Measurements from ENCODE around the gene TNN.

TNN gene

DNA sequence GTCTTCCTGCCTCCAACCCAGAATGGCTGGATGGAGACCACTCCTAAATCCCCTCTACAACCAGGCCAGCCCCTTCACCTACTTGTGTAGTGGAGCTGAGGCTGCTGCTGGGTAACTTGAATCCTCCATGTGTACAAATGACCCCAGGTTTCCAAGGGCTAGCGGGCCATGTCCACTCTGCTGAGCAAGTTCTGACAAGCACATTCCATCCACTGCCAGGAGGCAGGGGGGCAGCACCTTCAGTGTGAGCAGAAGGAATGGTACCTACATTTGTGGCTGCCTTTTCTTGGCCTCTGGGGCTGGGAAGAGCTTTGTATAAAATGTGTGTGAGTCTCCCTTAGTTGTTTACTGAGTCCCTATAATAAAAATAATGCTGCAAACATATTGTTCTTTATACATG lies 110.4 kb downstream of the TNN start:
- no peak for DNase-seq

DNA sequence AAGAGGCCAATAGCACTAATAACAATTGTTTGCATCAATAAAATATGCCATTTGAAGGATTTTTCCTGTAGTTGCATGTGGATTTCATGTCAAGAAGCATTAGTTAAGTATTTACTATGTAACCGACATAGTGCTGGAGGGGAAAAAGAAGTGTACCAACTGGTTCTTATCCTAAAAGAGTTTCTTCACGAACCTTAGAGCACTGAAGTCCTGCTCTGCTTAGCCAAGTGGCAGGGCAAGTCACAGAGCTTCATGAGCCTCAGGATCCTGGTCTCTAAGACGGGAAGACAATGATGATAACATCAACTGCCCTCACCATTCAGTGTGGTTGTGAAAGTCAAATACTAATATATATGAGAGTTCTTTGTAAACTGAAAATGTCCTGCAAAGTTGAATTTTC lies 110.8 kb downstream of the TNN start:
- DNase-seq = no peak

DNA sequence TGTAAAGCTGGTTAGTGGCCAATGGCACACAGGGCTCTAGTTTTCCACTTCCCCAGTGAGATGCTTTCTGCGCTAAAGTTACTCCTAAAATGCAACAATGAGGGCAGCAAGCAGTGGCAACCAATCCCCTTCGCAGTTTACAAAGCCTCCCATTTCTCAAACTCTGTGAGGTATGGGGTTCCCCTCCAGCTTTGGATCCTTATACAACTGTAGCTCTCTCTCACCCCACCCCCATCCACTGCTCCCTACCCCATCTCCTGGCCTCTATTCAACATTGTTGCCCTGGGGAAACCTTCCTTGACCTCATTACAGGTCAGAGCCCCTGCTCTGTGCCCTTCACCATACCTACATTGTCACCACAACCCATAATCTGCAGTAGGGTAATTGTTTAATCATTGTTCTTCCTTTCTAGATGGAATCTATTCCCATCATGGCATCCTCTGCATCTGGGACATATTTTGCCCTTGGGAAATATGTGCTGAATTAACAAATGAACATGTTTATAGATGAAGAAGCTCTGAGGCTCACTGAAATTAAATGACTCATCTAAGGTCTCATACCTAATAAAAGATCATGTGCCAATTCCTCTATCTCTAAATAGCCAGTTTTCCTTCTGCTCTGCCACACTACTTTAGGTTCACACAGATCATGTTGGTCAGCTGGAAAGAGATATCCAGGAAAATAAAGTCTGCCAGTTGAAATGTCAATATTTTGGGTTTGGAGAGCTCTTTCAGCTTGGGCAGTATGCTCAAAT lies 112.4 kb downstream of the TNN start:
- no peak for DNase-seq

DNA sequence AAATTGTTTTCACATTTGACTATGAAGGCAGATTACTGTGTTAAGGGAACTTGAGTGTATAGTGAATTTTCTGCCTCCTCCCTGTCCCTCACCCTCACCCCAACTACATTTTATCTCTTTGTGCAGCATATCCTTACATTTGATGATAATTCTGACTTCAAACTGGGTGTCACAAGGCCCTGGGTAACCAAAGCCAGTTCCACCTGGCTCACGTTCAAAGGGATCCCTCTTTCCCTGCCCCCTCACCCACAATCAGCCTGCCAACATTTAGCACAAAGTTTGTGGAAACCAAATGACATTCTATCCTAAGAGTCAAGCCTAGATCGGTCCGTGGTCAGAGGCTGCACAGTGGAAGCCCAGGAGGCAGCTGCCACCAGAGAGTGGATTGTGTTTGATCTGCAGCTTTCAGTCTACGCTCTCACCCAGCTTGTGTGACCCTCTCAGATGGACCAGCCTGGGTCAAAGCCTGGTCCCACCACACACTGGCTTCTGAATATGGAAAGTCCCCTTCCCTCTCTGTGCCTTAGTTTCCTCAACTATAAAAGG lies 114.6 kb downstream of the TNN start:
- DNase-seq = no peak

DNA sequence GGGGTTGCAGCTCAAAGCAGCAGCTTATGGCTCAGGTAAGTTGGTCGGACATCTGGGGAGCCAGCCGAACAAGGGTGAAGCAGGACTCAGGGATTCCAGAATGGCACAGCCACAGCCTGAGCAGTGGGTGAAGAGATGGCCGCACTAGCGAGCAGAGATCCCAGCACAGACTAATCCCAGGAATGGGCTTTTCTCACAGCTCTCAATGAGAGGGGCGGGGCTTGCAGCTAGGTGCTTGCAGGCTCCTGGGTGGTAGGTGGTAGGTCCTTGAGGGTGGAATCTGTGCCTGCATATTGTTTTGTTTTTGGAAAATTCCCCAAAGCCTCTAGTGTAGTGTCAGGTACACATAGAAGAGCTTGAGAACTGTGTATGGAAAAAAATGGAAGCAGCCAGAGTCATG lies 116.0 kb downstream of the TNN start:
- DNase-seq = no peak

DNA sequence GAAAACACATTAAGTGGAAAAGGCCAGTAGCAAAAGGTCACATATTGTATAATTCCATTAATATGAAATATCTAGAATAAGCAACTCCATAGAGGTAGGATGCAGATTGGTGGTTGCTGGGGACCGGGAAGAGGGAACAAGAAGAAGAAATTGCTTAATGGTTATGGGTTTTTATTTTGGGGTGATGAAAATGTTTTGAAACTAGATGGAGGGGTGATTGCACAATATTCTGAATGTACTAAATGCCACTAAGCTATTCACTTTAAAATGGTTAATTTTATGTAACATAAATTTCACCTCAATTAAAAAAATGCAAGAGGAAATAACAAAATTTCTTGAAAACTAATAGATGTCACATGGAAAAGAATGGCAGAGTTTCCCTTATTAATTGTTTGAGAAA lies 118.3 kb downstream of the TNN start:
- DNase-seq = no peak

DNA sequence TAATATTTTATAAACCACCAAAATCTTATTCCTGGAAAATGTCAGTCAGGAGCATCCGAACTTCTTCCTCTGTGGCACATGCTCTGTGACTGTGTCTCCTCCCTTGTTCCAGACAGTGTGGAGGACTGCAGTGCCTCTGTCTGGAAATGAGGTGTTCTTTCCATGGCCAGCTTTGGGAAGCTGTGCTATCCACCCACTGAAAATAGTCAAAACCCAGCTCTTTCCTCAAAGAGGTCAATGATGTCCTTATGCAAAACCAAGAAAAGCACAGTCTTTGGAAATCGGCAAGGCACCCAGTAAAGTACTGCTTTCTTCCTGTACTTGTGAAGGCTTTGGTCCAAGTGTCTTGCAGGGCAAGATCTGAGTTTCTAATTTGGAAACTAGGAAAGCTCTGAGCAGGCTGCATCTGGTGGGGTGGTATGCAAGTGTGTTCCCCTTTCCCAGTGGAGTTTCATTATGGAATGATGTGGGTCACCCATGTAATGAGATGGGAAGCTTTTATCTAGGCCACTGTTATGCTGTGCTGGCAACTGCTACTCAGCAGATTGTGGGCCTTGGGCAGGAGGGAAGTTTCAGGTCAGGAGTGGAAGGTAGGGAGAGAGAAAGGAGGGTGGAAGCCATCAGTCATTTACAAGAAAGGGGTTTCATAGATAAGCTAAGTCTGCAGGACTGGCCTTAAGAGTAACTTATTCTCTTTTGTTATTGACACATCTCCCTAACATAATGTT lies 119.0 kb downstream of the TNN start:
- no peak for DNase-seq

DNA sequence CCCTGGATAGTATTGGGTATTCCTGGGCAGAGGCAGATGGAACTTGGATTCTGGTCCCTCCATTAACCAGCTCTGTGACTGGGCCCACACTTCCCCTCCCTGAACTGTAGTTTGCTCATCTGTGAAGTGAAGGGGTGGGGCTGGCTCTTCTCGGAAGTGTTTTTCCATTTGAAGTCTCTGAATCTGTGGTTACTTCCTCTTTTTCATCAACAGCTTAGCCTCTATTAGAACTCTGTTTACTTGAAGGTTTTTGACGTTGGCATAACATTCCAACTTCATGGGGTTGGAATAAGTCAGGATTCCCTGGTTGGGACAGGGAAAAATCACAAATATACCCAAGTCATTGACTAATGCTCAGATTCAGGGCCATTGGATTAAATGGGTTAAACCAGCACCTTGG lies 121.3 kb downstream of the TNN start:
- no peak for DNase-seq

DNA sequence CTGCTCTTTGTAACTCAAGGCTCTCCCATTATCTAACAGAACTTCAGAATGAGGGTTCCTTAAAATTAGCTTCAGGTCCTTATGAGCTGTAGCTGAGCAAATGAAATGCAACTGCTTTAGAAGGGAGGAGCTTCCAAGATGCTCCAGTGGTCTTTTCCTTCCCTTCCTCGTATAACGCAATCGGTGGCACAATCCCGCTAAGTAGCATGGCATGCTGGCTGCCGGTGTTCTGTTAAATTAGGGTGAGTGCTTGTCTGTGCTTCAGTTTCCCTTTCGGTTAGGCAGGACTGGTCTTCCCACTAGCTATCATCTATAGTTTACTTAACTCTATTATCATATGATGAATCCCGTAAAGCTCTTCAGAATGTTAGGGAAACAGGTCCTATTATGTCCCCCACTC lies 124.0 kb downstream of the TNN start:
- DNase-seq = no peak

DNA sequence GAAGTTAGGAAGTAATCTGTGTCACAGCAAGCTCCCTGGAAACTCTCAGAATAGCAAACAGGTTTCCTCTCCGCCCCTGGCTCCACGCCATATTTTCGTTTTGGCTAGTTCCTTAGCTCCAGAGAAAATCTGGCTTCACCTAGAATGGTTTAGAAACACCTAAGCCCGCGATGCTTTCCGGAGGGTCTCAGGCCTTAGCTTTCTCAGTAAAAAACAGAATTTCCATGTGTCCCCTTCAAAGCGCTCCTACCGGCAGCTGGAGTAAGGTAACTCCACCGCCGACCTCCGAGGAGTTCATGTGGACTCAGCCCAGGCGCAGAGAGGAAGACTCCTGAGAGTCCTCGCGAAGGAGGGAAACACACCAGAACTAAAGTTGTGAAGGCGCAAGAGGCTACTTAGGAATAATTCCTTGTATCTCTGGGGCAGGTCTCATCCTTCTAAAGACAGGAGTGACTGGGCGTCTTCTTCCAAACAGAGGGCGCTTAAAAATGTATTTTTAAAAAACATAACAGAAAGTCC lies 124.5 kb downstream of the TNN start:
- peak; percentile 56 for DNase-seq

DNA sequence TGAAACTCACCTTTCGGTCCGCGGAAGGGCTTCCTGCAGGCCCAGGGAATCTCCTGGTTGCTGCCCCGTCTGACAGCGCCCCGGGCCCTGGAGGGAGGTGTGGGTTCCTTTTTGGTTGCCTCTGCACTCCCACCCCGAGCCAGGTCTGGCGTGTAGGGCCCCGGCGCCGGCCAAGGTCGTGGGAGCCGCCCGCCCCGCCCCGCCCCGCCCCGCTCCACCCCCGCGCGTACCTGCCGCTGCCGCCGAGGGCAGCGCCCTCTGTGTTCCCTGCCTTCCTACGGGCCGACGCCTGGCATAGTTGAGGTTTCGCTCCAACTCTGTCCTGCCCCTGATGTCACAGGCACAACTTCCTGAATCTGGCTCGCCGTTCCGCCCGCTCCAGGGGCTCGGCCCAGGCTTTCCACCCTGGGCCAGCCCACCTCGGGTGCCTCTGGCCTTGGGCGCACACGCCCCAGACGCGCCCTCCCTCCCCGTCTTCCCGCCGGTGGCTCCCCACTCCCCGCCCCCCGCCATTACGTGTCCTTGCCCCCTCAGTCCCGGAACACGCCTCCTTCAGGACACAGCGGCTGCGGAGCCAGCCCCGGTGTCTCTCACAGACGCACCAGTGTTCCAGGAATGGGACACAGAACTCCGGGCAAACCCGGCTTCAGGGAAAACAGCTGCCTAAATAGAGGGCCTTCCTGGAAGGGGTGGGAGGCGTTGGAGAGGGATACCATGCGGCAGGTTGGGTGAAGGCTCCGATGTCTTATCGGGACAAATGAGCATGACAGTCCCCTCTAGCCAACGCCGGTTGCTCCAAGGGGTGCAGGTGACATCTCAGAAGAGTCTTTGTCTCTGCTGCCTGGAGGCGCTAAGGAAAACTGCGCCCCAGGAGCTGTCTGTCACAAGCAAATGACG lies 125.2 kb downstream of the TNN start, which contains the start of gene KIAA0040:
KIAA0040 (minus strand) TSS at position 147 of the 897 bp plus-strand sequence. CDS start 31,763 bp downstream, outside the sequence.
- peak; percentile 60 for DNase-seq

DNA sequence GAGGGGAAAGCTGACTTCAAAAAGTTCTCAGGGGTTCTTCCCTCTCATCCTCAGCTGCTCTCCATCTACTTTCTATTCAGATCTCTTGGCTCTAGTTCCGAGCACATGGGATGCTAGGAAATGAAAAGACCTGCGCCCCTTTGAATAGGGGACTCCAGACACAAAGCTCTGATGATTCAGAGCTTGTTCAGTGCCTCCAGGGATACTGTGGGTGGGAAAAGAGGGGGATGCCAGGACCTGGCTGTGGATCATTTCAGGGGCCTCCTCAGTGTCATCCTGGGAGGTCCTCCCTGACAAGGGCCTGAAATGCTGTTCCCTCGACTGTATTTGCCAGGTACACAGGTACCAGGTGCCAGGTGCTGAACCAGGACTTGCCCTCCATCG lies 125.9 kb downstream of the TNN start:
- no peak for DNase-seq

DNA sequence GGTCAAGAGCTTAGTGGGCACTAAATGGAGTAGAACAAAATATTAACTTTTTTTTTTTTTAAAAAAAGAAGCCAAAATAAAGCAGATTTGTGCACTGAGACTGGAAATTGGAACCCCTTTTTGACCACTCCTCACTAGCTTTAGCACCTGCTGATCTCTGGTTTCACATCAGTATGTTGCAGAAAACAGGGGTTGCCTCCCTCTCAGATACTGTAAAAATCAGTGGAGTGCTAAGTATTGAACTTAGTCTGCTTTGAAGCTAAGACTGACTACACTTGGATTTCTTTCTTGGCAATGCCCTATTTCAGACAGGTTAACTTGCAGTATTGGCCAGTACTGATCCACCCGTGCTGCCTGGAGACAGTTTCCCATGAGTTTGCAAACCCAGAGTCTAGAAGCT lies 127.6 kb downstream of the TNN start:
- DNase-seq = no peak

DNA sequence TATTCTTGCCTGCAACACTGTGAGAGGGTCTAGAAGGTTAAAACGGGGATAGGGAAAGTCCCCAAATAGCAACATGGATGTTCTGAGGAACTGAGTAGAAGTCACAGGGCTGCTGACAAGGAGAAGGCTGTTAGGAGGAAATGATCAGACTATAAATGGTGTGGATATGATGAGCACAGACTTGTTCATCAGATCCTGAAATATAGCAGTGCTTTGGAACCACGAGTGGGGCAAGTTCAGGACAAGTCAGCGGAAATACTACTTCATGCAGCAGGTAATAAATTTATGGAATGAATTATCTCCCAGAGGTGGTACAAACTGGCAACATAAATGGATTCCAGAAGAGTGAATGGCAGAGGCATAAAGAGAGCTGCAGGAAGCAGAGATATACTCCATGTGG lies 128.2 kb downstream of the TNN start:
- no peak for DNase-seq

DNA sequence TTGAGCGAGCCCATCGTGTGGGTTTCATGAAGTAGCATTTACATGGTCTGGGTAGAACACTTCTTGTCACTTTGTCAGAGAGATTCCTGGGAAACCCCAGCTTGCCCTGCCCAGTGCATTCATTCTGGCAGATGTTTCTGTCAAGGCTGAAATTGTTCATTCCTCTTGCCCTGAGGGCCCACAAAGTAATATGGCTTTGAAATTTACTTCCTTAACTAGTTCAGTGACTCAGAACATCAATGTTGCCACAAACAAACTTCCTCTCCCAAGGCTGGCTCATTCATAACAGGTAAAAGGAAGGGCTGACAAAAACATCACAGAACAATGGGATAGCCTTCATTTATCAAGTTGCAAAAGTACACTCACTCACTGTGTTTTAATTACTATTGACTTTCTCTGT lies 129.9 kb downstream of the TNN start:
- DNase-seq = peak; percentile 56

Measured in kidney glomerular epithelial cell (primary cell).